Endometrial microvascular endothelial cells (primary cell): ENCODE results near the gene NDUFS6. TPM values are rescaled to one million over a fixed set of nuclear protein-coding genes. Genes with fewer than 3 reads are reported as not detected.
"Not testable (repeated sequence)": the region's sequence is repeated elsewhere in the genome, so short reads cannot be mapped to it uniquely, and the experiment has no call there.

Experiments
- in situ Hi-C: cut with HindIII; loops from 2 replicates; pipeline ENCODE4 v1.10.0; 2017; ENCODE audit warnings: low sequenced_read_pairs, low pct_unique_long_range_greater_than_20kb; ENCODE audit errors: inconsistent ontology term
- total RNA-seq: library from RNA; depleted of rRNA; stranded (reverse); fragments of >200 nt; gene quantifications from one replicate; pipeline ENCODE4 v1.2.3, GENCODE V29; 2015; ENCODE audit errors: inconsistent ontology term

Gene NDUFS6
- total RNA-seq, 1 donor from 2014 or later: 40.0 TPM

- in situ Hi-C loops: no loop called here
These were observed 22.1 kb upstream of the NDUFS6 start for GRCh38 chr5:1779021-1779680.

GRCh38 chr5:1779782-1780613 lies 21.2 kb upstream of the NDUFS6 start:
- in situ Hi-C loops: no loop called here

- in situ Hi-C loops: no loop called here
These were observed 20.6 kb upstream of the NDUFS6 start for GRCh38 chr5:1780614-1780930.

GRCh38 chr5:1781107-1781506 lies 20.1 kb upstream of the NDUFS6 start:
- in situ Hi-C loops: no loop called here

- in situ Hi-C loops: no loop called here
These were observed 19.4 kb upstream of the NDUFS6 start for GRCh38 chr5:1781726-1782384.

- in situ Hi-C loops: no loop called here
These were observed 18.6 kb upstream of the NDUFS6 start for GRCh38 chr5:1782385-1783215.

- in situ Hi-C loops: no loop called here
These were observed 18.0 kb upstream of the NDUFS6 start for GRCh38 chr5:1783216-1783554.

- in situ Hi-C loops: no loop called here
These were observed 16.8 kb upstream of the NDUFS6 start for GRCh38 chr5:1784197-1785050.

- in situ Hi-C loops: no loop called here
These were observed 16.1 kb upstream of the NDUFS6 start for GRCh38 chr5:1785062-1785461.

- in situ Hi-C loops: no loop called here
These were observed 15.2 kb upstream of the NDUFS6 start for GRCh38 chr5:1785984-1786383.

- in situ Hi-C loops: no loop called here
These were observed 14.4 kb upstream of the NDUFS6 start for GRCh38 chr5:1786621-1787471.

- in situ Hi-C loops: no loop called here
These were observed 13.6 kb upstream of the NDUFS6 start for GRCh38 chr5:1787472-1788047.

- in situ Hi-C loops: no loop called here
These were observed 13.0 kb upstream of the NDUFS6 start for GRCh38 chr5:1788200-1788599.

GRCh38 chr5:1788828-1789227 lies 12.4 kb upstream of the NDUFS6 start:
- in situ Hi-C loops: no loop called here

- in situ Hi-C loops: not testable (repeated sequence)
These were observed 11.8 kb upstream of the NDUFS6 start for GRCh38 chr5:1789438-1789833.

GRCh38 chr5:1789834-1790471 lies 11.3 kb upstream of the NDUFS6 start:
- in situ Hi-C loops: no loop called here

GRCh38 chr5:1791176-1791575 lies 10.0 kb upstream of the NDUFS6 start:
- in situ Hi-C loops: no loop called here
